Natural killer cell (primary cell): ENCODE measurements around the gene BCL2L2. TPM values are rescaled to one million over a fixed set of nuclear protein-coding genes. Genes with fewer than 3 reads are reported as not detected.

ENCODE experiments used
- ATAC-seq, 3 donors: fragments of 150-1000 bp in 2 of 3; fragments of 200-7000 bp in 1 of 3; cut with Tn5 transposase; 1 replicate in 1 of 3; 2 replicates in 2 of 3; pipeline ENCODE4 v1.10.0; 2021; ENCODE audit warnings: mild to moderate bottlenecking in 2 of 3, moderate library complexity in 2 of 3
- DNase-seq, 2 donors: peaks; one replicate each; pipeline versions ENCODE4 v3.0.0 to v3.0.0-alpha.2; 2013 to 2021; ENCODE audit warnings: mixed read lengths in 1 of 2
- H3K27ac ChIP-seq: one replicate; pipeline ENCODE4 v1.5.1; 2013; ENCODE audit warnings: mild to moderate bottlenecking, low read length
- H3K27me3 ChIP-seq: one replicate; pipeline ENCODE4 v1.6.1; 2013; ENCODE audit warnings: low read length; ENCODE audit not compliant: control insufficient read depth, insufficient read depth
- H3K36me3 ChIP-seq: one replicate; pipeline ENCODE4 v1.6.1; 2013; ENCODE audit warnings: low read length; ENCODE audit not compliant: control insufficient read depth, insufficient read depth
- H3K4me1 ChIP-seq: one replicate; pipeline ENCODE4 v1.6.1; 2013; ENCODE audit warnings: low read length; ENCODE audit not compliant: control insufficient read depth, insufficient read depth
- H3K4me3 ChIP-seq: one replicate; pipeline ENCODE4 v1.5.1; 2013; ENCODE audit warnings: low read length
- H3K9me3 ChIP-seq: one replicate; pipeline ENCODE4 v1.6.1; 2013; ENCODE audit warnings: low read length; ENCODE audit not compliant: control insufficient read depth, insufficient read depth
- H3K27ac Mint-ChIP-seq, 2 donors: one replicate each; pipeline ENCODE4 v1.8.0; 2022; ENCODE audit warnings: mild to moderate bottlenecking in 2 of 2, mixed read lengths in 2 of 2, moderate library complexity in 1 of 2
- H3K27me3 Mint-ChIP-seq, 2 donors: one replicate each; pipeline ENCODE4 v1.8.0; 2022; ENCODE audit warnings: low read depth in 2 of 2, mixed read lengths in 2 of 2
- H3K36me3 Mint-ChIP-seq: one replicate; pipeline ENCODE4 v1.8.0; 2022; ENCODE audit warnings: mixed read lengths
- H3K4me1 Mint-ChIP-seq, 2 donors: one replicate each; pipeline ENCODE4 v1.8.0; 2022; ENCODE audit warnings: mixed read lengths in 2 of 2
- H3K4me3 Mint-ChIP-seq: one replicate; pipeline ENCODE4 v1.8.0; 2022; ENCODE audit warnings: mild to moderate bottlenecking, moderate library complexity, mixed read lengths
- H3K9me3 Mint-ChIP-seq, 2 donors: one replicate each; pipeline ENCODE4 v1.8.0; 2022; ENCODE audit warnings: mixed read lengths in 2 of 2
- CTCF ChIP-seq: fragments of 200-600 bp; IDR thresholded peaks from one replicate; pipeline ENCODE4 v1.8.0; 2022; ENCODE audit warnings: antibody characterized with exemption
- WGBS: methylation state at CpG from one replicate; pipeline ENCODE4 v1.1.7; 2013; ENCODE audit warnings: missing lambda C conversion rate; ENCODE audit not compliant: insufficient coverage; 5-methylcytosine and 5-hydroxymethylcytosine counted together
- intact Hi-C: fragments of 100-400 bp; cut with micrococcal nuclease; formaldehyde crosslinking; loops from one replicate; pipeline ENCODE4 v1.14.2; 2022
- total RNA-seq, 4 donors: library from RNA; stranded (reverse); fragments of 120-200 nt in 1 of 4; gene quantifications; one replicate each; pipeline versions ENCODE4 v1.2.3 to v1.2.4, GENCODE V29; 2013 to 2022

The BCL2L2 gene
- total RNA-seq, 3 donors from 2014 or later (not counting 1 experiment from before 2014, with no cell fraction given), result 13.8 to 25.3 (median 14.4) TPM

GRCh38 chr14:23353433-23353780, 46.8 kb downstream of the BCL2L2 start:
- no peaks in the 10 kb centered on the region for H3K9me3 ChIP-seq
- no peak overlapping the region for H3K27ac ChIP-seq
- intact Hi-C loops, result no loop called here
- no peak for TF ChIP-seq CTCF
- no peak overlapping the region for H3K4me3 ChIP-seq
- peaks cover 7 to 14% of the 10 kb centered on the region in 2 donors for H3K4me1 Mint-ChIP-seq
- H3K27me3 Mint-ChIP-seq, result peaks cover 47 to 55% of the 10 kb centered on the region in 2 donors
- no peak overlapping the region for H3K27ac Mint-ChIP-seq
- H3K36me3 Mint-ChIP-seq, result no peaks in the 10 kb centered on the region
- DNase-seq (no peak), ATAC-seq (no peak)
- H3K4me3 Mint-ChIP-seq, result peak overlapping the region; percentile 69
- peaks cover 12% of the 10 kb centered on the region for H3K4me1 ChIP-seq
- H3K9me3 Mint-ChIP-seq, result no peaks in the 10 kb centered on the region
- 90% methylated on average over 5 of the region's 5 CpGs for WGBS
- peaks cover 22% of the 10 kb centered on the region for H3K27me3 ChIP-seq
- no peaks in the 10 kb centered on the region for H3K36me3 ChIP-seq

- Mint-ChIP-seq H3K4me1 (peaks cover 7 to 14% of the 10 kb centered on the region in 2 donors), H3K4me3 (no peak overlapping the region), H3K36me3 (no peaks in the 10 kb centered on the region), H3K27me3 (peaks cover 42 to 46% of the 10 kb centered on the region in 2 donors), H3K27ac (no peak overlapping the region), H3K9me3 (no peaks in the 10 kb centered on the region)
- TF ChIP-seq CTCF, result no peak
- WGBS, result 93% methylated on average over 5 of the region's 6 CpGs
- Histone ChIP-seq H3K36me3 (no peaks in the 10 kb centered on the region), H3K9me3 (no peaks in the 10 kb centered on the region), H3K27me3 (peaks cover 22% of the 10 kb centered on the region), H3K4me1 (peaks cover 12% of the 10 kb centered on the region), H3K4me3 (no peak overlapping the region), H3K27ac (no peak overlapping the region)
- ATAC-seq (no peak), DNase-seq (no peak)
- intact Hi-C loops, result no loop called here
These were observed 48.4 kb downstream of the BCL2L2 start for GRCh38 chr14:23354990-23355389.

- Histone ChIP-seq H3K4me3 (no peak overlapping the region), H3K4me1 (peaks cover 12% of the 10 kb centered on the region), H3K9me3 (no peaks in the 10 kb centered on the region), H3K27ac (no peak overlapping the region), H3K36me3 (no peaks in the 10 kb centered on the region), H3K27me3 (peaks cover 19% of the 10 kb centered on the region)
- WGBS, result 96% methylated on average over 3 of the region's 6 CpGs
- DNase-seq, result no peak
- Mint-ChIP-seq H3K27me3 (peaks cover 35 to 36% of the 10 kb centered on the region in 2 donors), H3K36me3 (no peaks in the 10 kb centered on the region), H3K27ac (no peak overlapping the region), H3K4me1 (peaks cover 7 to 13% of the 10 kb centered on the region in 2 donors), H3K4me3 (no peak overlapping the region), H3K9me3 (no peaks in the 10 kb centered on the region)
- intact Hi-C loops, result no loop called here
- ATAC-seq, result no peak
- no peak for TF ChIP-seq CTCF
These were observed 49.3 kb downstream of the BCL2L2 start for GRCh38 chr14:23355871-23356435.

- no peak for ATAC-seq
- H3K4me3 ChIP-seq, result no peak overlapping the region
- Mint-ChIP-seq H3K27ac (no peak overlapping the region), H3K36me3 (no peaks in the 10 kb centered on the region), H3K4me1 (peaks cover 7% of the 10 kb centered on the region in 2 donors), H3K9me3 (no peaks in the 10 kb centered on the region), H3K4me3 (no peak overlapping the region), H3K27me3 (peaks cover 30 to 31% of the 10 kb centered on the region in 2 donors)
- intact Hi-C loops, result no loop called here
- 94% methylated on average over 4 of the region's 4 CpGs for WGBS
- no peak for TF ChIP-seq CTCF
- H3K9me3 ChIP-seq, result no peaks in the 10 kb centered on the region
- no peaks in the 10 kb centered on the region for H3K36me3 ChIP-seq
- no peak for DNase-seq
- no peak overlapping the region for H3K27ac ChIP-seq
- H3K4me1 ChIP-seq, result peaks cover 12% of the 10 kb centered on the region
- H3K27me3 ChIP-seq, result peaks cover 12% of the 10 kb centered on the region
These were observed 50.0 kb downstream of the BCL2L2 start for GRCh38 chr14:23356662-23357061.
